BE2C (cell line): ENCODE data around the gene PRRG1.
A peak's percentile ranks its signal among the peaks of the same experiment; 100 is the strongest.
"Not testable (repeated sequence)": the region's sequence is repeated elsewhere in the genome, so short reads cannot be mapped to it uniquely, and the experiment has no call there.

Experiments
- DNase-seq: peaks from one replicate; pipeline ENCODE4 v3.0.0-alpha.2; 2020
- H3K27me3 ChIP-seq: fragments of 250-450 bp; sonication (Bioruptor Pico); 2 replicates; pipeline ENCODE4 v1.5.1; 2020; ENCODE audit warnings: mild to moderate bottlenecking
- H3K36me3 ChIP-seq: fragments of 250-450 bp; sonication (Bioruptor Pico); 2 replicates; pipeline ENCODE4 v1.5.1; 2020; ENCODE audit warnings: mild to moderate bottlenecking
- H3K4me1 ChIP-seq: fragments of 250-450 bp; sonication (Bioruptor Pico); 2 replicates; pipeline ENCODE4 v1.5.1; 2020
- H3K4me3 ChIP-seq: 2 replicates; pipeline ENCODE4 v1.5.1; 2011; ENCODE audit warnings: low read depth, low read length
- H3K9me3 ChIP-seq: fragments of 250-450 bp; sonication (Bioruptor Pico); 2 replicates; pipeline ENCODE4 v1.5.1; 2020
- CTCF ChIP-seq: IDR thresholded peaks from 2 replicates; pipeline ENCODE4 v1.5.1; 2012; ENCODE audit warnings: mild to moderate bottlenecking, low read depth, low read length

PRRG1 gene

GRCh38 chrX:37485429-37485828, 136.3 kb downstream of the PRRG1 start:
- no peak for DNase-seq
- H3K4me3 ChIP-seq: no peak overlapping the region
- TF ChIP-seq CTCF: no peak
- no peaks in the 10 kb centered on the region for H3K9me3 ChIP-seq
- H3K27me3 ChIP-seq: no peaks in the 10 kb centered on the region
- no peaks in the 10 kb centered on the region for H3K36me3 ChIP-seq
- no peaks in the 10 kb centered on the region for H3K4me1 ChIP-seq

- no peaks in the 10 kb centered on the region for H3K9me3 ChIP-seq
- DNase-seq: no peak
- H3K4me3 ChIP-seq: no peak overlapping the region
- H3K4me1 ChIP-seq: no peaks in the 10 kb centered on the region
- no peaks in the 10 kb centered on the region for H3K36me3 ChIP-seq
- TF ChIP-seq CTCF: no peak
- H3K27me3 ChIP-seq: no peaks in the 10 kb centered on the region
Observed at GRCh38 chrX:37487271-37487670, 138.1 kb downstream of the PRRG1 start.

GRCh38 chrX:37488323-37488722, 139.2 kb downstream of the PRRG1 start:
- Histone ChIP-seq H3K4me3 (no peak overlapping the region), H3K36me3 (no peaks in the 10 kb centered on the region), H3K27me3 (no peaks in the 10 kb centered on the region), H3K9me3 (no peaks in the 10 kb centered on the region), H3K4me1 (no peaks in the 10 kb centered on the region)
- DNase-seq: no peak
- no peak for TF ChIP-seq CTCF

GRCh38 chrX:37491686-37492085, 142.5 kb downstream of the PRRG1 start:
- no peak for DNase-seq
- Histone ChIP-seq H3K36me3 (no peaks in the 10 kb centered on the region), H3K27me3 (no peaks in the 10 kb centered on the region), H3K4me1 (no peaks in the 10 kb centered on the region), H3K4me3 (no peak overlapping the region), H3K9me3 (no peaks in the 10 kb centered on the region)
- TF ChIP-seq CTCF: no peak

- not testable (repeated sequence) for H3K9me3 ChIP-seq, DNase-seq, H3K4me3 ChIP-seq, H3K4me1 ChIP-seq, H3K36me3 ChIP-seq, H3K27me3 ChIP-seq
- peak; percentile 45 for TF ChIP-seq CTCF
Observed at GRCh38 chrX:37495760-37496159, 146.6 kb downstream of the PRRG1 start.

- not testable (repeated sequence) for H3K4me1 ChIP-seq, H3K27me3 ChIP-seq, DNase-seq, H3K36me3 ChIP-seq, H3K4me3 ChIP-seq, H3K9me3 ChIP-seq
Observed at GRCh38 chrX:37497126-37497525, 148.0 kb downstream of the PRRG1 start.

- DNase-seq, H3K4me3 ChIP-seq: not testable (repeated sequence)
Observed at GRCh38 chrX:37498323-37498722, 149.2 kb downstream of the PRRG1 start.

GRCh38 chrX:37499649-37500048, 150.5 kb downstream of the PRRG1 start:
- H3K27me3 ChIP-seq, DNase-seq, H3K4me1 ChIP-seq: not testable (repeated sequence)

More at GRCh38 chrX:37498323-37498722, 149.2 kb downstream of the PRRG1 start:
- not testable (repeated sequence) for H3K27me3 ChIP-seq, H3K36me3 ChIP-seq, H3K4me1 ChIP-seq, H3K9me3 ChIP-seq

More at GRCh38 chrX:37499649-37500048, 150.5 kb downstream of the PRRG1 start:
- not testable (repeated sequence) for H3K9me3 ChIP-seq, H3K4me3 ChIP-seq, H3K36me3 ChIP-seq
